Placental epithelial cell (primary cell): Measurements from ENCODE around the gene TMEM267. TPM values are rescaled to one million over a fixed set of nuclear protein-coding genes. Genes with fewer than 3 reads are reported as not detected.

Experiments used
- total RNA-seq: library from RNA; depleted of rRNA; stranded (reverse); fragments of >200 nt; gene quantifications from 2 replicates; pipeline ENCODE4 v1.2.3, GENCODE V29; 2012

TMEM267 gene, protein sequence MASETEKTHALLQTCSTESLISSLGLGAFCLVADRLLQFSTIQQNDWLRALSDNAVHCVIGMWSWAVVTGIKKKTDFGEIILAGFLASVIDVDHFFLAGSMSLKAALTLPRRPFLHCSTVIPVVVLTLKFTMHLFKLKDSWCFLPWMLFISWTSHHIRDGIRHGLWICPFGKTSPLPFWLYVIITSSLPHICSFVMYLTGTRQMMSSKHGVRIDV
- total RNA-seq = 6.3 and 10.1 TPM in 2 replicates

DNA sequence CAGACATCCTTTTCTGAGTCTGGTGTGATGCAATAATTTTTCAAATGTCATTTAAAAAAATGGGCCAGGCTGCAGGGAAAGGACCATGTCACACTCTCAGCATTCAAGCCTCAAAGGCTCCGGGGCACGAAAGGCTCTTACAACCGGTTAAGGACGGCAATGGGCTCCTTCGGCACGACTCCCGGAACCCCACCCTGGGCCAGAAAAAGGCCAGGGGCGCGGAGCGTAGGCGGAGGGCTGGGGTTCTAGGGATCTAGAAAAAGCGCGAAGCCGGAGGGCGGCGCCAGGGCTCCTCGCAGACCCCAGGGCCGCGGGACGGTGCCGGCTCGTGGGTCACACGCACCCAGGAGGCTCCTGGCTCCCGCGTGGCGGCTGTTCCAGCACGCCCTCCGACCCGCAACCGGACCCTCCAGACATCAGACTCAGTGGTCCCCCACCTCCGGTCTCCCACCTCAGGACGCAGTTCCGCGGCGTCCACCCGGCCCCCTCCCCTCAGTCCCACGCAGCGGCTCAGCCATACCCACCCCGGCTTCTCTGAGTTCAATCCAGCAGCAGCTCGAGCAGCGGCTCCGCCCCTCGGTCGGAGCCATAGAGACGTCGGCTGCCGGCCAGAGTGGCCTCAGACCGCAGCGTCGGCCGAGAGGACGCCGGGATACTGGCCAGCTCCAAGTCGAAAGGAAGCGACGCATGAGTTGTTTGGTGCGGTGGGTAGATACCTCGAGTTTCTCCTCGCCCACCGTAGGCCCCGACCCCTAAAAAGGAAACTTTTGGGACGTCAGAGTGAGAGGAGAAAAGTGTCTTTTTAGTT, at the start of gene TMEM267:
TSS of gene TMEM267 (minus strand) at position 568 of the 808 bp plus-strand sequence. CDS start 29,896 bp downstream, outside the sequence.

GRCh38 chr5:43514816-43515677, 31.4 kb upstream of the TMEM267 start, which contains the start of gene C5orf34:
C5orf34 (minus strand) TSS chr5:43515148; CDS start chr5:43509339, 5,809 bp downstream.

DNA sequence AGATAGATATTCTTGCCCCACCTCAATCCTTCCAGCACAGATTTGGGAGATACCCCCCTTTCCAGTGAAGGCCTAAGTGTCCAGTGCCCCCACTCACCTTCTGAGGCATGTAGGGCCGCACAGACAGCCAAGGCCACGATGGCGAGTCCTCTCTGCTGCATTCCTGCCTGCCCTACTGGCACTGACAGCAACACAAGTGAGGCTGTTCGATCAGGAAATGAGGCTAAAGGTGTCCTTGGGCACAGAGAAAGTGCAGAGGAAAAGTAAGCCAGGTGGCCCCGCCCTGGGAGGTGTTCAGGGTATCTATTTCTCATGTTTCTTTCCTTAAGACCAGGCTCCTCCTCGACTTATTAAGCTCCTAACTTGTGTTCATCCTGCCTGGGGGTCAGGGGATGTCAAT, 71.5 kb downstream of the TMEM267 start, which contains the start of gene CCL28:
TSS of gene CCL28 (minus strand) at position 236 of the 400 bp plus-strand sequence. CDS start at position 161, 75 bp downstream.

Other genes starting within 250 kb of the TMEM267 start
- gene HMGCS1, start 170.5 kb downstream of the TMEM267 start, total RNA-seq = 30.6 and 105 TPM in 2 replicates
- gene CCL28, start 71.5 kb downstream of the TMEM267 start, total RNA-seq = 2.0 and 2.2 TPM in 2 replicates
- gene C5orf34, start 31.3 kb upstream of the TMEM267 start, total RNA-seq = 1.4 and 3.5 TPM in 2 replicates
- gene PAIP1, start 73.2 kb upstream of the TMEM267 start, total RNA-seq = 63.6 and 110 TPM in 2 replicates
- 67.6 and 78.9 TPM in 2 replicates for gene NNT, start 119.3 kb upstream of the TMEM267 start, total RNA-seq